ENCODE measurements around the gene SELP. TPM values are rescaled to one million over a fixed set of nuclear protein-coding genes. Genes with fewer than 3 reads are reported as not detected.

The SELP gene
- polyA plus RNA-seq, 1 of the 3 experiments (the other 2 are of a cell fraction) = not detected

GRCh38 chr1:169601096-169601881, 28.6 kb downstream of the SELP start:
- H3K79me2 ChIP-seq (ENCODE audit: insufficient read depth) = no peaks in the 10 kb centered on the region
- CTCF ChIA-PET = interaction anchor here (0.6 to 2.0 kb wide), 10 partner anchors 8 to 1327 kb away, joined by 3 to 9 read pairs (median 4); partner anchors contain the start of gene F5
- no peaks in the 10 kb centered on the region for H3F3A ChIP-seq (replicated peaks; ENCODE audit: insufficient read depth)
- no peak overlapping the region for H3K9ac ChIP-seq
- POLR2A ChIA-PET = no interaction called here
- no peak overlapping the region for H3K4me3 ChIP-seq (ENCODE audit: low read depth in 2 of 2, low read length in 1 of 2)
- no peaks in the 10 kb centered on the region for H3K4me1 ChIP-seq (ENCODE audit: control insufficient read depth in 1 of 2, insufficient read depth in 2 of 2, low read depth in 1 of 2, low read length in 1 of 2)
- H3K27ac ChIP-seq (ENCODE audit: low read depth in 2 of 2, low read length in 1 of 2) = no peak overlapping the region
- H3K27me3 ChIP-seq (ENCODE audit: insufficient read depth) = peaks cover 18% of the 10 kb centered on the region
- H3K4me2 ChIP-seq = no peak overlapping the region
- H4K20me1 ChIP-seq (ENCODE audit: insufficient read depth) = no peaks in the 10 kb centered on the region
- peak; percentile 4 for DNase-seq
- H3K36me3 ChIP-seq (replicated peaks in 1 of 2; ENCODE audit: control insufficient read depth in 1 of 2, insufficient read depth in 2 of 2, low read length in 1 of 2) = no peaks in the 10 kb centered on the region
- H2AFZ ChIP-seq (ENCODE audit: low read depth) = no peak overlapping the region; the same call in 1 of the 2 replicates
- H3K9me3 ChIP-seq = no peaks in the 10 kb centered on the region
- no peaks in the 10 kb centered on the region for H3K9me2 ChIP-seq
- TF ChIP-seq CTCF (IDR thresholded peaks at IDR 0.05) (peak; percentile 66), MXI1 (IDR thresholded peaks at IDR 0.05; ENCODE audit: low read depth, low read length) (no peak), SMC3 (IDR thresholded peaks at IDR 0.05; ENCODE audit: low read depth, low read length) (peak; percentile 61), RAD21 (IDR thresholded peaks at IDR 0.05; ENCODE audit: low read length) (peak; percentile 63), CHD2 (IDR thresholded peaks at IDR 0.05; ENCODE audit: low read length, partially characterized antibody) (no peak)
- 5% methylated on average over 3 of the region's 3 CpGs for WGBS (ENCODE audit: low lambda C conversion rate)

- Histone ChIP-seq H3K27ac (ENCODE audit: low read depth in 2 of 2, low read length in 1 of 2) (no peak overlapping the region), H3K9me2 (no peaks in the 10 kb centered on the region), H2AFZ (ENCODE audit: low read depth) (no peak overlapping the region), H3F3A (replicated peaks; ENCODE audit: insufficient read depth) (no peaks in the 10 kb centered on the region), H4K20me1 (ENCODE audit: insufficient read depth) (no peaks in the 10 kb centered on the region), H3K4me1 (ENCODE audit: control insufficient read depth in 1 of 2, insufficient read depth in 2 of 2, low read depth in 1 of 2, low read length in 1 of 2) (no peaks in the 10 kb centered on the region), H3K79me2 (ENCODE audit: insufficient read depth) (no peaks in the 10 kb centered on the region), H3K4me3 (ENCODE audit: low read depth in 2 of 2, low read length in 1 of 2) (no peak overlapping the region), H3K9ac (no peak overlapping the region), H3K27me3 (ENCODE audit: insufficient read depth) (no peaks in the 10 kb centered on the region; the same call in 1 of the 2 replicates), H3K4me2 (no peak overlapping the region), H3K9me3 (no peaks in the 10 kb centered on the region), H3K36me3 (replicated peaks in 1 of 2; ENCODE audit: control insufficient read depth in 1 of 2, insufficient read depth in 2 of 2, low read length in 1 of 2) (no peaks in the 10 kb centered on the region)
- CTCF ChIA-PET = interaction anchor here (1.0 to 1.8 kb wide), 5 partner anchors 10 to 214 kb away, joined by 3 to 7 read pairs (median 3); partner anchors contain the start of gene F5
- peak; percentile 98 for TF ChIP-seq REST (IDR thresholded peaks at IDR 0.05; ENCODE audit: low read depth, low read length)
- TF ChIP-seq SMC3 (IDR thresholded peaks at IDR 0.05; ENCODE audit: low read depth, low read length) = no peak
- no peak for DNase-seq
- 5% methylated on average over 2 of the region's 3 CpGs for WGBS (ENCODE audit: low lambda C conversion rate)
- POLR2A ChIA-PET = no interaction called here
These were observed 33.9 kb downstream of the SELP start for GRCh38 chr1:169595764-169596711.

Data from SK-N-SH (cell line).